Upper lobe of left lung (tissue), 6 donors: ENCODE data around the gene XPNPEP2. TPM values are rescaled to one million over a fixed set of nuclear protein-coding genes. Genes with fewer than 3 reads are reported as not detected.

Experiments
- ATAC-seq, 2 donors: fragments of 200-7000 bp; cut with Tn5 transposase; one replicate each; pipeline ENCODE4 v1.9.1; 2022; ENCODE audit warnings: mild to moderate bottlenecking in 2 of 2, moderate library complexity in 2 of 2; ENCODE audit not compliant: low FRiP score in 2 of 2
- DNase-seq, 2 donors: peaks; one replicate each; pipeline ENCODE4 v3.0.0-alpha.2; 2019 to 2020
- H3K27ac ChIP-seq, 4 donors: fragments of 200-600 bp; sonication (generic); one replicate each; pipeline ENCODE4 v1.5.1; 2016 to 2019
- H3K27me3 ChIP-seq, 4 donors: fragments of 200-600 bp; sonication (generic); one replicate each; pipeline ENCODE4 v1.5.1; 2017 to 2019
- H3K36me3 ChIP-seq, 4 donors: fragments of 200-600 bp; sonication (generic); one replicate each; pipeline ENCODE4 v1.5.1; 2016 to 2019
- H3K4me1 ChIP-seq, 4 donors: fragments of 200-600 bp; sonication (generic); one replicate each; pipeline ENCODE4 v1.5.1; 2018 to 2019
- H3K4me3 ChIP-seq, 4 donors: fragments of 200-600 bp; sonication (generic); one replicate each; pipeline ENCODE4 v1.5.1; 2017 to 2019; ENCODE audit warnings: mild to moderate bottlenecking in 2 of 4, moderate library complexity in 1 of 4
- H3K9me3 ChIP-seq, 4 donors: fragments of 200-600 bp; sonication (generic); one replicate each; pipeline ENCODE4 v1.5.1; 2018 to 2019
- CTCF ChIP-seq, 6 experiments: fragments of 450-650 bp in 4 of 6; fragments of 200-600 bp in 2 of 6; sonication (generic) in 2 of 6; IDR thresholded peaks; one replicate each; pipeline ENCODE4 v1.5.1; 2016 to 2019; ENCODE audit warnings: antibody characterized with exemption in 6 of 6
- EP300 ChIP-seq, 4 donors: sonication (generic); formaldehyde crosslinking; IDR thresholded peaks; one replicate each; pipeline ENCODE4 v1.5.1; 2017; ENCODE audit warnings: antibody characterized with exemption in 4 of 4, control low read depth in 2 of 4
- POLR2A ChIP-seq, 4 donors: fragments of 450-650 bp; IDR thresholded peaks; one replicate each; pipeline ENCODE4 v1.5.1; 2016 to 2017; ENCODE audit warnings: antibody characterized with exemption in 4 of 4, mild to moderate bottlenecking in 2 of 4
- POLR2AphosphoS5 ChIP-seq, 2 donors: sonication (generic); formaldehyde crosslinking; IDR thresholded peaks; one replicate each; pipeline ENCODE4 v1.5.1; 2017; ENCODE audit warnings: antibody characterized with exemption in 2 of 2
- WGBS, 2 donors: methylation state at CpG; one replicate each; pipeline ENCODE4 v1.1.5; 2017 to 2018; 5-methylcytosine and 5-hydroxymethylcytosine counted together
- small RNA-seq, 4 donors: library from RNA; depleted of rRNA; stranded (forward); fragments of <200 nt; gene quantifications; one replicate each; pipeline ENCODE3, GENCODE V24; 2016
- total RNA-seq, 6 donors: library from RNA; depleted of rRNA in 4 of 6; stranded (reverse); fragments of >200 nt in 4 of 6; gene quantifications; one replicate each; pipeline versions ENCODE4 v1.1.0 to v1.2.1, GENCODE V29; 2016 to 2021
- donor health status: DM: no; HTN: no; CAD: no; lungs with moderate emphysema.
- donor health status: DM: no; HTN: yes; CAD: no; lungs with severe emphysema.

XPNPEP2 gene
- total RNA-seq, 6 donors from 2014 or later: 0.91 to 5.1 (median 2.5) TPM; not detected in 2

- Histone ChIP-seq H3K4me3 (no peak overlapping the region), H3K4me1 (no peaks in the 10 kb centered on the region), H3K27ac (peak overlapping the region in 1 of 4 donors; percentile 16), H3K9me3 (no peaks in the 10 kb centered on the region), H3K27me3 (no peaks in the 10 kb centered on the region), H3K36me3 (peaks cover 0 to 51% (median 2%) of the 10 kb centered on the region in 4 donors)
- DNase-seq (no peak), ATAC-seq (peak in 1 of 2 donors; percentile 62)
- no peak for TF ChIP-seq POLR2A (IDR thresholded peaks at IDR 0.05)
- no peak for TF ChIP-seq EP300 (IDR thresholded peaks at IDR 0.05)
- no peak for TF ChIP-seq CTCF (IDR thresholded peaks at IDR 0.05)
- TF ChIP-seq POLR2AphosphoS5 (IDR thresholded peaks at IDR 0.05): no peak
- 33 to 58% methylated on average over 2 of the region's 2 CpGs for WGBS, 2 donors
Measured at GRCh38 chrX:129808158-129808828, 69.5 kb downstream of the XPNPEP2 start.

GRCh38 chrX:129808829-129809796 lies 70.3 kb downstream of the XPNPEP2 start:
- peak in 1 of 2 donors; percentile 52 for ATAC-seq
- 73 to 92% methylated on average over 7 of the region's 7 CpGs for WGBS, 2 donors

GRCh38 chrX:129813662-129814368 lies 75.0 kb downstream of the XPNPEP2 start:
- TF ChIP-seq EP300 (IDR thresholded peaks at IDR 0.05): no peak
- TF ChIP-seq POLR2A (IDR thresholded peaks at IDR 0.05): no peak
- no peak for TF ChIP-seq CTCF (IDR thresholded peaks at IDR 0.05)
- TF ChIP-seq POLR2AphosphoS5 (IDR thresholded peaks at IDR 0.05): no peak
- Histone ChIP-seq H3K9me3 (no peaks in the 10 kb centered on the region), H3K4me1 (no peaks in the 10 kb centered on the region), H3K27ac (no peak overlapping the region), H3K36me3 (peaks cover 0 to 38% (median 2%) of the 10 kb centered on the region in 4 donors), H3K4me3 (no peak overlapping the region), H3K27me3 (no peaks in the 10 kb centered on the region)
- ATAC-seq (peak in 1 of 2 donors; percentile 30), DNase-seq (no peak)
- WGBS, 2 donors: 67 to 94% methylated on average over 6 of the region's 6 CpGs

More at GRCh38 chrX:129808829-129809796, 70.3 kb downstream of the XPNPEP2 start:
- Histone ChIP-seq H3K9me3 (no peaks in the 10 kb centered on the region), H3K27ac (peak overlapping the region in 2 of 4 donors; percentile 16 to 43), H3K27me3 (no peaks in the 10 kb centered on the region), H3K36me3 (peaks cover 0 to 51% (median 2%) of the 10 kb centered on the region in 4 donors), H3K4me3 (no peak overlapping the region), H3K4me1 (no peaks in the 10 kb centered on the region)
- DNase-seq: no peak
- TF ChIP-seq EP300 (IDR thresholded peaks at IDR 0.05): no peak
- no peak for TF ChIP-seq CTCF (IDR thresholded peaks at IDR 0.05)
- TF ChIP-seq POLR2AphosphoS5 (IDR thresholded peaks at IDR 0.05): no peak
- TF ChIP-seq POLR2A (IDR thresholded peaks at IDR 0.05): no peak

- Histone ChIP-seq H3K36me3 (peaks cover 0 to 8% (median 0%) of the 10 kb centered on the region in 4 donors), H3K27ac (no peak overlapping the region), H3K4me1 (no peaks in the 10 kb centered on the region), H3K4me3 (no peak overlapping the region), H3K9me3 (no peaks in the 10 kb centered on the region), H3K27me3 (no peaks in the 10 kb centered on the region)
- ATAC-seq (no peak), DNase-seq (no peak)
- 70 to 94% methylated on average over 2 of the region's 2 CpGs for WGBS, 2 donors
- TF ChIP-seq CTCF (IDR thresholded peaks at IDR 0.05): no peak
- TF ChIP-seq POLR2AphosphoS5 (IDR thresholded peaks at IDR 0.05): no peak
- no peak for TF ChIP-seq POLR2A (IDR thresholded peaks at IDR 0.05)
- no peak for TF ChIP-seq EP300 (IDR thresholded peaks at IDR 0.05)
Measured at GRCh38 chrX:129818123-129818522, 79.3 kb downstream of the XPNPEP2 start.

Small RNA genes within 50 kb of the gene (small RNA-seq; reads per million reads assigned to genes)
- 0 reads per million in 4 donors for gene RF00017

Other genes with a start within 250 kb of the XPNPEP2 start
- gene SMARCA1, start 215.5 kb upstream of the XPNPEP2 start, total RNA-seq: 10 to 100 TPM; 18.3 to 44.7 (median 29.5) TPM
- 10 to 100 TPM; 11.8 to 22.0 (median 17.7) TPM for gene OCRL, start 198.7 kb upstream of the XPNPEP2 start, total RNA-seq
- gene APLN, start 84.0 kb upstream of the XPNPEP2 start, total RNA-seq: 10 to 100 TPM in 1 of 6 donors, 1 to 10 TPM in 3, under 1 TPM in 1, not detected in 1; 0.49 to 14.2 (median 1.7) TPM
- 10 to 100 TPM; 21.5 to 60.3 (median 37.9) TPM for gene SASH3, start 41.0 kb downstream of the XPNPEP2 start, total RNA-seq
- gene ZDHHC9, start 104.9 kb downstream of the XPNPEP2 start, total RNA-seq: 10 to 100 TPM; 16.8 to 67.8 (median 41.7) TPM
- gene UTP14A, start 167.2 kb downstream of the XPNPEP2 start, total RNA-seq: 10 to 100 TPM in 5 of 6 donors, 1 to 10 TPM in 1; 9.5 to 17.7 (median 15.5) TPM
- gene BCORL1, start 243.7 kb downstream of the XPNPEP2 start, total RNA-seq: 10 to 100 TPM in 4 of 6 donors, 1 to 10 TPM in 2; 3.2 to 21.4 (median 11.2) TPM